SK-N-SH (cell line): ENCODE data around the gene SATL1. TPM values are rescaled to one million over a fixed set of nuclear protein-coding genes. Genes with fewer than 3 reads are reported as not detected.

Experiments used
- CTCF ChIA-PET: fragments of 300-600, 350-600 bp; formaldehyde crosslinking; extraction: SDS; loops from one replicate; lab custom pipeline; 2021; lab: Yijun Ruan, JAX
- POLR2A ChIA-PET: fragments of 350-600 bp; sonication (Branson Sonifier 250); formaldehyde crosslinking; extraction: SDS; loops from one replicate; lab custom pipeline; 2020; ENCODE audit warnings: antibody characterized with exemption, inconsistent platforms; lab: Yijun Ruan, JAX
- DNase-seq: peaks from one replicate; pipeline ENCODE4 v3.0.0; 2012
- H2AFZ ChIP-seq: fragments of 200-600 bp; sonication (generic); 2 replicates; pipeline ENCODE4 v1.8.1; 2016; ENCODE audit warnings: antibody characterized with exemption, mild to moderate bottlenecking, low read depth
- H3F3A ChIP-seq: fragments of 200-600 bp; sonication (generic); replicated peaks from 2 replicates; pipeline ENCODE3; 2016; ENCODE audit warnings: antibody characterized with exemption, mild to moderate bottlenecking; ENCODE audit not compliant: insufficient read depth
- H3K27ac ChIP-seq, 2 experiments: fragments of 200-500 bp in 1 of 2; fragments of 200-600 bp in 1 of 2; sonication (Bioruptor generic) in 1 of 2; sonication (generic), shearing (Covaris generic) in 1 of 2; 2 replicates each; pipeline versions ENCODE4 v1.5.1 to v1.6.1; 2014 to 2016; ENCODE audit warnings: low read depth in 2 of 2, inconsistent platforms in 1 of 2, low read length in 1 of 2, mild to moderate bottlenecking in 1 of 2, mixed read lengths in 1 of 2
- H3K27me3 ChIP-seq: fragments of 200-600 bp; sonication (generic), shearing (Covaris generic); 2 replicates; pipeline ENCODE4 v1.6.1; 2016; ENCODE audit warnings: mixed run types; ENCODE audit not compliant: insufficient read depth
- H3K36me3 ChIP-seq, 2 experiments: fragments of 200-500 bp in 1 of 2; fragments of 200-600 bp in 1 of 2; sonication (Bioruptor generic) in 1 of 2; sonication (generic) in 1 of 2; replicated peaks in 1 of 2; 2 replicates each; pipeline versions ENCODE3 to v1.5.1; 2014 to 2016; ENCODE audit warnings: low read length in 1 of 2, mild to moderate bottlenecking in 1 of 2; ENCODE audit not compliant: insufficient read depth in 2 of 2, control insufficient read depth in 1 of 2
- H3K4me1 ChIP-seq, 2 experiments: fragments of 200-500 bp in 1 of 2; fragments of 200-600 bp in 1 of 2; sonication (Bioruptor generic) in 1 of 2; sonication (generic), shearing (Covaris generic) in 1 of 2; 2 replicates each; pipeline versions ENCODE4 v1.5.1 to v1.6.1; 2014 to 2016; ENCODE audit warnings: low read depth in 1 of 2, low read length in 1 of 2, mixed run types in 1 of 2; ENCODE audit not compliant: insufficient read depth in 2 of 2, control insufficient read depth in 1 of 2
- H3K4me2 ChIP-seq: fragments of 200-600 bp; sonication (generic), shearing (Covaris generic); 2 replicates; pipeline ENCODE4 v1.6.1; 2017; ENCODE audit warnings: mixed run types
- H3K4me3 ChIP-seq, 2 experiments: fragments of 200-500 bp in 1 of 2; fragments of 200-600 bp in 1 of 2; sonication (Bioruptor generic) in 1 of 2; sonication (generic), shearing (Covaris generic) in 1 of 2; 2 replicates each; pipeline versions ENCODE4 v1.5.1 to v1.8.1; 2014 to 2016; ENCODE audit warnings: low read depth in 2 of 2, inconsistent platforms in 1 of 2, low read length in 1 of 2, mild to moderate bottlenecking in 1 of 2, mixed read lengths in 1 of 2, moderate library complexity in 1 of 2
- H3K79me2 ChIP-seq: fragments of 200-600 bp; sonication (generic); 2 replicates; pipeline ENCODE4 v1.8.1; 2017; ENCODE audit warnings: mild to moderate bottlenecking; ENCODE audit not compliant: insufficient read depth
- H3K9ac ChIP-seq: fragments of 200-600 bp; sonication (generic); 2 replicates; pipeline ENCODE4 v1.6.1; 2017; ENCODE audit warnings: mixed run types
- H3K9me2 ChIP-seq: fragments of 200-600 bp; sonication (generic); 2 replicates; pipeline ENCODE4 v1.6.1; 2017; ENCODE audit warnings: mixed run types
- H3K9me3 ChIP-seq: fragments of 200-600 bp; sonication (generic); 2 replicates; pipeline ENCODE4 v1.6.1; 2017; ENCODE audit warnings: mixed run types, mild to moderate bottlenecking, moderate library complexity
- H4K20me1 ChIP-seq: fragments of 200-600 bp; sonication (generic); 2 replicates; pipeline ENCODE4 v1.6.1; 2017; ENCODE audit warnings: mild to moderate bottlenecking, mixed run types; ENCODE audit not compliant: insufficient read depth
- CHD2 ChIP-seq: fragments of 150-350 bp; IDR thresholded peaks from 2 replicates; pipeline ENCODE4 v1.6.1; 2018; ENCODE audit warnings: low read length; ENCODE audit not compliant: partially characterized antibody
- CTCF ChIP-seq: fragments of 200-600 bp; sonication (generic); IDR thresholded peaks from 2 replicates; pipeline ENCODE4 v1.6.1; 2017; ENCODE audit warnings: antibody characterized with exemption, mild to moderate bottlenecking, moderate library complexity
- EZH2phosphoT487 ChIP-seq: fragments of 200-600 bp; sonication (generic); IDR thresholded peaks from 2 replicates; pipeline ENCODE4 v1.6.1; 2017; ENCODE audit warnings: low read depth, mixed run types, mild to moderate bottlenecking, antibody characterized with exemption, moderate library complexity, borderline replicate concordance
- FOSL2 ChIP-seq: IDR thresholded peaks from 2 replicates; pipeline ENCODE4 v1.4.0; 2012; ENCODE audit warnings: low read depth, mild to moderate bottlenecking, moderate library complexity, borderline replicate concordance
- FOXJ3 ChIP-seq: sonication (generic); formaldehyde crosslinking; IDR thresholded peaks from 2 replicates; pipeline ENCODE4 v1.5.1; 2020; ENCODE audit warnings: mild to moderate bottlenecking, missing genetic modification reagents
- FOXM1 ChIP-seq: IDR thresholded peaks from 2 replicates; pipeline ENCODE4 v1.4.0; 2012; ENCODE audit warnings: low read depth, mild to moderate bottlenecking
- MAX ChIP-seq: IDR thresholded peaks from 2 replicates; pipeline ENCODE4 v1.4.0; 2012; ENCODE audit warnings: low read depth
- MEF2A ChIP-seq: IDR thresholded peaks from 2 replicates; pipeline ENCODE4 v1.4.0; 2012; ENCODE audit warnings: low read depth, borderline replicate concordance
- PBX3 ChIP-seq: IDR thresholded peaks from 2 replicates; pipeline ENCODE4; 2012
- POLR2AphosphoS5 ChIP-seq: IDR thresholded peaks from 2 replicates; pipeline ENCODE4 v1.6.1; 2012; ENCODE audit warnings: low read depth, low read length
- RAD21 ChIP-seq: IDR thresholded peaks from 2 replicates; pipeline ENCODE4 v1.6.1; 2012; ENCODE audit warnings: mild to moderate bottlenecking, low read length
- RFX5 ChIP-seq: IDR thresholded peaks from 2 replicates; pipeline ENCODE4 v1.6.1; 2012; ENCODE audit warnings: mild to moderate bottlenecking, improper control_type of control experiment, low read length
- RXRA ChIP-seq: IDR thresholded peaks from 2 replicates; pipeline ENCODE4 v1.4.0; 2012; ENCODE audit warnings: low read depth, mild to moderate bottlenecking, borderline replicate concordance
- SMC3 ChIP-seq: IDR thresholded peaks from 2 replicates; pipeline ENCODE4 v1.6.1; 2012; ENCODE audit warnings: low read depth, low read length, improper control_type of control experiment
- TCF12 ChIP-seq: IDR thresholded peaks from 2 replicates; pipeline ENCODE4 v1.4.0; 2012
- TEAD4 ChIP-seq: IDR thresholded peaks from 2 replicates; pipeline ENCODE4 v1.4.0; 2012; ENCODE audit warnings: mild to moderate bottlenecking, borderline replicate concordance; ENCODE audit not compliant: insufficient read depth
- USF2 ChIP-seq: fragments of 150-350 bp; IDR thresholded peaks from 2 replicates; pipeline ENCODE4 v1.6.1; 2017; ENCODE audit warnings: antibody characterized with exemption, low read length, low read depth, borderline replicate concordance
- WGBS: methylation state at CpG from one replicate; pipeline ENCODE4 v1.1.6; 2017; ENCODE audit warnings: low lambda C conversion rate; 5-methylcytosine and 5-hydroxymethylcytosine counted together
- polyA plus RNA-seq, 3 experiments: library from polyadenylated mRNA; depleted of rRNA; stranded (reverse); fragments of >200 nt; gene quantifications; 2 replicates each; pipeline ENCODE4 v1.2.3, GENCODE V29; 2012

The SATL1 gene
- polyA plus RNA-seq, 1 of the 3 experiments (the other 2 are of a cell fraction): not detected

- DNase-seq: no peak
- 44% methylated on average over 8 of the region's 9 CpGs for WGBS
- Histone ChIP-seq H3F3A (no peaks in the 10 kb centered on the region), H3K79me2 (no peaks in the 10 kb centered on the region), H3K9me3 (no peaks in the 10 kb centered on the region), H3K9ac (no peak overlapping the region), H3K36me3 (no peaks in the 10 kb centered on the region), H3K9me2 (no peaks in the 10 kb centered on the region), H3K4me1 (no peaks in the 10 kb centered on the region), H3K4me3 (no peak overlapping the region)
- ChIA-PET POLR2A (no interaction called here), CTCF (interaction anchor here (1.6 to 3.3 kb wide), 2 partner anchors 10 to 30 kb away, joined by 3 to 20 read pairs; no protein-coding TSS in a partner anchor)
- TF ChIP-seq CHD2 (no peak), TCF12 (no peak), MAX (no peak), FOXJ3 (CRISPR knock-in tag) (no peak), EZH2phosphoT487 (no peak), PBX3 (no peak), RXRA (no peak), POLR2AphosphoS5 (no peak), RFX5 (no peak), FOSL2 (no peak), TEAD4 (no peak), FOXM1 (no peak), SMC3 (no peak), USF2 (no peak), MEF2A (no peak), RAD21 (no peak)
- TF ChIP-seq, all 33 proteins: peak for 0
- Histone ChIP-seq H2AFZ (no peak overlapping the region), H3K4me2 (no peak overlapping the region), H3K27ac (no peak overlapping the region), H4K20me1 (no peaks in the 10 kb centered on the region), H3K27me3 (no peaks in the 10 kb centered on the region)
These were observed 131.3 kb downstream of the SATL1 start for GRCh38 chrX:85112293-85112692.

- H3K36me3 ChIP-seq: no peaks in the 10 kb centered on the region
- H2AFZ ChIP-seq: no peak overlapping the region
- CTCF ChIA-PET: interaction anchor here (0.6 to 3.4 kb wide), 16 partner anchors 11 to 434 kb away, joined by 3 to 21 read pairs (median 3); no protein-coding TSS in a partner anchor
- TF ChIP-seq RAD21: peak; percentile 69
- peak; percentile 42 for TF ChIP-seq SMC3
- peak; percentile 89 for TF ChIP-seq CTCF
- no peak for TF ChIP-seq RFX5
- no peak for TF ChIP-seq EZH2phosphoT487
- no peak overlapping the region for H3K27ac ChIP-seq
- H3K4me3 ChIP-seq: no peak overlapping the region; a peak in 1 of 4 replicates
- no peak overlapping the region for H3K9ac ChIP-seq
- POLR2A ChIA-PET: no interaction called here
- no peaks in the 10 kb centered on the region for H3K79me2 ChIP-seq
- no peaks in the 10 kb centered on the region for H3K9me2 ChIP-seq
- WGBS: 23% methylated on average over 2 of the region's 2 CpGs
- no peaks in the 10 kb centered on the region for H3F3A ChIP-seq
- peak; percentile 4 for DNase-seq
- H3K27me3 ChIP-seq: no peaks in the 10 kb centered on the region
- H3K4me1 ChIP-seq: no peaks in the 10 kb centered on the region
- H4K20me1 ChIP-seq: no peaks in the 10 kb centered on the region
- H3K9me3 ChIP-seq: no peaks in the 10 kb centered on the region
- H3K4me2 ChIP-seq: no peak overlapping the region
These were observed 132.2 kb downstream of the SATL1 start for GRCh38 chrX:85111347-85111746.
